ENCODE data around the gene ZNF786. TPM values are rescaled to one million over a fixed set of nuclear protein-coding genes. Genes with fewer than 3 reads are reported as not detected.

The ZNF786 gene
- total RNA-seq, 1 experiment from 2014 or later: 8.5 TPM

DNA sequence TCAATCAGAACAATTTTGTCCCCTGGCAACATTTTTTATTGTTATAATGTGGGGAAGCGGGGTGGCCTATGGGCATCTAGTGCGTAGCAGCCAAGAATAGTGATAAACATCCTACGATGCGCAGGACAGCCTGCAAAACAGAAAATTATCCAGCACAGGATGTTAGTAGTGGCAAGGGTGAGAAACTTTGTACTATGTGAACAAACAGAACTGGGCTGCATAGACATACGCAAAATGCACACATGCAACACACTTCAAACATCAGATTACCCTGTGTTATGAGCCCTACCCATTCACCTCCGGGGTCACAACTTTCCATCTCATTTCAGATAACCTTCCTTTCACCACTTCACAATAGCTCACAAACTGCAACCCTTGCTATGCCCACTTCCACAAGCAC is 3.1 kb downstream of the ZNF786 start:
- Histone ChIP-seq H3K4me3 (replicated peaks in 1 of 2; ENCODE audit: low read depth in 1 of 2, low read length in 2 of 2) (no peak overlapping the region), H3K27me3 (ENCODE audit: insufficient read depth, low read length) (no peaks in the 10 kb centered on the region), H3K9ac (ENCODE audit: low read length) (no peak overlapping the region), H3K9me2 (ENCODE audit: insufficient read depth) (no peaks in the 10 kb centered on the region), H3K79me2 (ENCODE audit: insufficient read depth, low read length) (peaks cover 43% of the 10 kb centered on the region), H3K36me3 (ENCODE audit: control insufficient read depth in 1 of 2, insufficient read depth in 2 of 2, low read length in 2 of 2) (no peaks in the 10 kb centered on the region), H3K4me2 (ENCODE audit: low read length) (no peak overlapping the region), H3K4me1 (ENCODE audit: control insufficient read depth in 1 of 2, insufficient read depth in 2 of 2, low read length in 2 of 2) (peaks cover 2 to 17% of the 10 kb centered on the region in 2 experiments; a peak in 1 of 4 replicates), H2AFZ (ENCODE audit: low read depth, low read length, poor library complexity, severe bottlenecking) (no peak overlapping the region), H3K9me3 (ENCODE audit: control insufficient read depth in 1 of 2, insufficient read depth in 1 of 2, low read depth in 1 of 2, low read length in 2 of 2) (no peaks in the 10 kb centered on the region), H3K27ac (ENCODE audit: low read depth, low read length) (no peak overlapping the region), H4K20me1 (ENCODE audit: insufficient read depth) (no peaks in the 10 kb centered on the region)
- ChIA-PET RAD21 (ENCODE audit: low non-redundant PET in 1 of 2, low total read pairs in 2 of 2, uncharacterized antibody in 2 of 2, unreplicated experiment in 2 of 2) (no interaction called here), POLR2A (no interaction called here), CTCF (no interaction called here)
- intact Hi-C loops (cut with micrococcal nuclease): no loop called here
- ATAC-seq (no peak), DNase-seq (ENCODE audit: low read depth, low spot score) (no peak)
- no TSS peak for BruUV-seq (replicated peaks)
- TF ChIP-seq YY1 (IDR thresholded peaks at IDR 0.05; ENCODE audit: extremely low read depth, insufficient replicate concordance, low read depth, low read length): no peak

DNA sequence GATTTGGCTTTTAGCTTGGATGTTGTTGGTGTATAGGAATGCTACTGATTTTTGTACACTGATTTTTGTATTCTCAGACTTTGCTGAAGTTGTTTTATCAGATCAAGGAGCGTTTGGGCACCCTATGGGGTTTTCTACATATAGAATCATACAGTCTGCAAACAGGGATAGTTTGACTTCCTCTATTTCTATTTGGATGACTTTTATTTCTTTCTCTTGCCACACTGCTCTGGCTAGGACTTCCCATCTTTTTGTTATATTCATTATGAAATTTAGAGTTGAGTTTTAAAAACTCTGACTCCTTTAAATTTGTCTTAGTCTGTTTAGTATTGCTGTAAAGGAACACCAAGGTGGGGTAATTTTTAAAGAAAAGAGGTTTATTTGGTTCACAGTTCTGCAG is 4.7 kb downstream of the ZNF786 start:
- CTCF ChIA-PET: no interaction called here
- peaks cover 1 to 12% of the 10 kb centered on the region in 2 experiments; a peak in 1 of 4 replicates for H3K4me1 ChIP-seq (ENCODE audit: control insufficient read depth in 1 of 2, insufficient read depth in 2 of 2, low read length in 2 of 2)
- H3K27ac ChIP-seq (ENCODE audit: low read depth, low read length): no peak overlapping the region
- no peaks in the 10 kb centered on the region for H3K36me3 ChIP-seq (ENCODE audit: control insufficient read depth in 1 of 2, insufficient read depth in 2 of 2, low read length in 2 of 2)
- H3K9me2 ChIP-seq (ENCODE audit: insufficient read depth): no peaks in the 10 kb centered on the region
- RAD21 ChIA-PET (ENCODE audit: low non-redundant PET in 1 of 2, low total read pairs in 2 of 2, uncharacterized antibody in 2 of 2, unreplicated experiment in 2 of 2): no interaction called here
- POLR2A ChIA-PET: no interaction called here
- no peaks in the 10 kb centered on the region for H3K9me3 ChIP-seq (ENCODE audit: control insufficient read depth in 1 of 2, insufficient read depth in 1 of 2, low read depth in 1 of 2, low read length in 2 of 2)
- no peaks in the 10 kb centered on the region for H3K27me3 ChIP-seq (ENCODE audit: insufficient read depth, low read length)
- no TSS peak for BruUV-seq (replicated peaks)
- H3K4me3 ChIP-seq (replicated peaks in 1 of 2; ENCODE audit: low read depth in 1 of 2, low read length in 2 of 2): no peak overlapping the region
- no peak overlapping the region for H2AFZ ChIP-seq (ENCODE audit: low read depth, low read length, poor library complexity, severe bottlenecking)
- DNase-seq (ENCODE audit: low read depth, low spot score) (no peak), ATAC-seq (no peak)
- intact Hi-C loops (cut with micrococcal nuclease): no loop called here
- H3K4me2 ChIP-seq (ENCODE audit: low read length): no peak overlapping the region
- 0 out of 2 replicates have a peak, but pooled peaks cover 4% of the 10 kb centered on the region for H4K20me1 ChIP-seq (ENCODE audit: insufficient read depth)
- peaks cover 44% of the 10 kb centered on the region for H3K79me2 ChIP-seq (ENCODE audit: insufficient read depth, low read length)
- TF ChIP-seq ZFX (IDR thresholded peaks at IDR 0.05) (no peak), FOSL1 (IDR thresholded peaks at IDR 0.05; ENCODE audit: low read depth) (no peak), SRF (IDR thresholded peaks at IDR 0.05; ENCODE audit: low read depth) (no peak)
- TF ChIP-seq, protein P1, sequence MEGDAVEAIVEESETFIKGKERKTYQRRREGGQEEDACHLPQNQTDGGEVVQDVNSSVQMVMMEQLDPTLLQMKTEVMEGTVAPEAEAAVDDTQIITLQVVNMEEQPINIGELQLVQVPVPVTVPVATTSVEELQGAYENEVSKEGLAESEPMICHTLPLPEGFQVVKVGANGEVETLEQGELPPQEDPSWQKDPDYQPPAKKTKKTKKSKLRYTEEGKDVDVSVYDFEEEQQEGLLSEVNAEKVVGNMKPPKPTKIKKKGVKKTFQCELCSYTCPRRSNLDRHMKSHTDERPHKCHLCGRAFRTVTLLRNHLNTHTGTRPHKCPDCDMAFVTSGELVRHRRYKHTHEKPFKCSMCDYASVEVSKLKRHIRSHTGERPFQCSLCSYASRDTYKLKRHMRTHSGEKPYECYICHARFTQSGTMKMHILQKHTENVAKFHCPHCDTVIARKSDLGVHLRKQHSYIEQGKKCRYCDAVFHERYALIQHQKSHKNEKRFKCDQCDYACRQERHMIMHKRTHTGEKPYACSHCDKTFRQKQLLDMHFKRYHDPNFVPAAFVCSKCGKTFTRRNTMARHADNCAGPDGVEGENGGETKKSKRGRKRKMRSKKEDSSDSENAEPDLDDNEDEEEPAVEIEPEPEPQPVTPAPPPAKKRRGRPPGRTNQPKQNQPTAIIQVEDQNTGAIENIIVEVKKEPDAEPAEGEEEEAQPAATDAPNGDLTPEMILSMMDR (IDR thresholded peaks at IDR 0.05 in 2 of 3, conservative IDR thresholded peaks at IDR 0.05 in 1 of 3; ENCODE audit: borderline replicate concordance in 1 of 3, insufficient read depth in 1 of 3, low read depth in 2 of 3, low read length in 2 of 3): no peak
- H3K9ac ChIP-seq (ENCODE audit: low read length): no peak overlapping the region

Data from HCT116 (cell line).